Measurements from ENCODE around the gene CEP89.

The CEP89 gene

GRCh38 chr19:32936065-32936464 lies 35.7 kb downstream of the CEP89 start:
- Histone ChIP-seq H3K36me3 (ENCODE audit: insufficient read depth, low read length) (peaks cover 3% of the 10 kb centered on the region; the same call in 1 of the 2 replicates), H3K27ac (ENCODE audit: low read depth, low read length, poor library complexity, severe bottlenecking) (no peak overlapping the region), H3K79me2 (ENCODE audit: insufficient read depth, low read length) (no peaks in the 10 kb centered on the region), H3K9ac (ENCODE audit: low read length) (no peak overlapping the region), H4K20me1 (ENCODE audit: insufficient read depth, low read length) (no peaks in the 10 kb centered on the region), H3K27me3 (ENCODE audit: insufficient read depth, low read length) (no peaks in the 10 kb centered on the region), H3K4me2 (ENCODE audit: low read length) (no peak overlapping the region), H2AFZ (ENCODE audit: low read length) (no peak overlapping the region), H3K4me3 (ENCODE audit: low read depth, low read length, poor library complexity, severe bottlenecking) (no peak overlapping the region), H3K9me2 (ENCODE audit: low read depth, low read length) (no peaks in the 10 kb centered on the region), H3F3A (ENCODE audit: insufficient read depth, low read length) (no peaks in the 10 kb centered on the region), H3K4me1 (ENCODE audit: insufficient read depth, low read length, severe bottlenecking) (no peaks in the 10 kb centered on the region), H3K9me3 (ENCODE audit: low read length) (no peaks in the 10 kb centered on the region)
- TF ChIP-seq EZH2 (IDR thresholded peaks at IDR 0.05; ENCODE audit: borderline replicate concordance, low read length) (no peak), CTCF (IDR thresholded peaks at IDR 0.05; ENCODE audit: low read length) (no peak)

- no peaks in the 10 kb centered on the region for H3F3A ChIP-seq (ENCODE audit: insufficient read depth, low read length)
- no peak overlapping the region for H3K9ac ChIP-seq (ENCODE audit: low read length)
- H3K4me3 ChIP-seq (ENCODE audit: low read depth, low read length, poor library complexity, severe bottlenecking) = no peak overlapping the region
- H3K4me1 ChIP-seq (ENCODE audit: insufficient read depth, low read length, severe bottlenecking) = no peaks in the 10 kb centered on the region
- no peak overlapping the region for H3K4me2 ChIP-seq (ENCODE audit: low read length)
- no peaks in the 10 kb centered on the region for H4K20me1 ChIP-seq (ENCODE audit: insufficient read depth, low read length)
- H2AFZ ChIP-seq (ENCODE audit: low read length) = no peak overlapping the region
- no peak for TF ChIP-seq EZH2 (IDR thresholded peaks at IDR 0.05; ENCODE audit: borderline replicate concordance, low read length)
- no peak for TF ChIP-seq CTCF (IDR thresholded peaks at IDR 0.05; ENCODE audit: low read length)
- H3K36me3 ChIP-seq (ENCODE audit: insufficient read depth, low read length) = peaks cover 3% of the 10 kb centered on the region; the same call in 1 of the 2 replicates
- H3K9me3 ChIP-seq (ENCODE audit: low read length) = no peaks in the 10 kb centered on the region
- no peak overlapping the region for H3K27ac ChIP-seq (ENCODE audit: low read depth, low read length, poor library complexity, severe bottlenecking)
- no peaks in the 10 kb centered on the region for H3K27me3 ChIP-seq (ENCODE audit: insufficient read depth, low read length)
- no peaks in the 10 kb centered on the region for H3K9me2 ChIP-seq (ENCODE audit: low read depth, low read length)
- H3K79me2 ChIP-seq (ENCODE audit: insufficient read depth, low read length) = no peaks in the 10 kb centered on the region
Measured at GRCh38 chr19:32935629-32936028, 36.1 kb downstream of the CEP89 start.

GRCh38 chr19:32933571-32933970 lies 38.2 kb downstream of the CEP89 start:
- Histone ChIP-seq H3K4me1 (ENCODE audit: insufficient read depth, low read length, severe bottlenecking) (no peaks in the 10 kb centered on the region), H3K79me2 (ENCODE audit: insufficient read depth, low read length) (no peaks in the 10 kb centered on the region), H3K4me3 (ENCODE audit: low read depth, low read length, poor library complexity, severe bottlenecking) (no peak overlapping the region), H2AFZ (ENCODE audit: low read length) (no peak overlapping the region), H3K4me2 (ENCODE audit: low read length) (no peak overlapping the region), H4K20me1 (ENCODE audit: insufficient read depth, low read length) (no peaks in the 10 kb centered on the region), H3K9ac (ENCODE audit: low read length) (no peak overlapping the region), H3K9me3 (ENCODE audit: low read length) (no peaks in the 10 kb centered on the region), H3K36me3 (ENCODE audit: insufficient read depth, low read length) (peaks cover 7% of the 10 kb centered on the region), H3F3A (ENCODE audit: insufficient read depth, low read length) (no peaks in the 10 kb centered on the region), H3K27me3 (ENCODE audit: insufficient read depth, low read length) (no peaks in the 10 kb centered on the region), H3K27ac (ENCODE audit: low read depth, low read length, poor library complexity, severe bottlenecking) (no peak overlapping the region), H3K9me2 (ENCODE audit: low read depth, low read length) (no peaks in the 10 kb centered on the region)
- no peak for TF ChIP-seq EZH2 (IDR thresholded peaks at IDR 0.05; ENCODE audit: borderline replicate concordance, low read length)
- TF ChIP-seq CTCF (IDR thresholded peaks at IDR 0.05; ENCODE audit: low read length) = no peak
